ENCODE results near the gene PYCR2. TPM values are rescaled to one million over a fixed set of nuclear protein-coding genes. Genes with fewer than 3 reads are reported as not detected.

Gene PYCR2
- total and polyA plus RNA-seq, 10 of the 15 experiments (the other 5 are each of a cell fraction or from before 2014, with no cell fraction given) = 1.7 to 81.8 (median 54.9) TPM

- no peak overlapping the region for H3K4me2 ChIP-seq (ENCODE audit: control insufficient read depth, insufficient read depth)
- no peak overlapping the region for H3K27ac ChIP-seq (ENCODE audit: control insufficient read depth, insufficient read depth)
- no peak for ATAC-seq
- no peaks in the 10 kb centered on the region for H3K79me2 ChIP-seq (ENCODE audit: control insufficient read depth, insufficient read depth, low read length)
- no TSS peak for BruUV-seq (replicated peaks)
- 60% methylated on average over 5 of the region's 5 CpGs for WGBS (ENCODE audit: insufficient coverage, insufficient replicate concordance, low lambda C conversion rate, missing lambda C conversion rate)
- H3K27me3 ChIP-seq (replicated peaks in 1 of 2; ENCODE audit: control insufficient read depth in 2 of 2, insufficient read depth in 2 of 2, low read length in 1 of 2) = no peaks in the 10 kb centered on the region
- no peak for TF ChIP-seq POU2F2 (IDR thresholded peaks at IDR 0.05; ENCODE audit: borderline replicate concordance, low read depth, low read length)
- no peak for TF ChIP-seq ZBTB4 (CRISPR knock-in tag; IDR thresholded peaks at IDR 0.05)
- TF ChIP-seq IRF4 (IDR thresholded peaks at IDR 0.05; ENCODE audit: low read depth, low read length) = no peak
- no peak for TF ChIP-seq ZBTB33 (IDR thresholded peaks at IDR 0.05)
- no peak for TF ChIP-seq PRDM15 (CRISPR knock-in tag; IDR thresholded peaks at IDR 0.05)
- no peak for TF ChIP-seq ZNF24 (IDR thresholded peaks at IDR 0.05)
- TF ChIP-seq NKRF (conservative IDR thresholded peaks at IDR 0.05) = no peak
- TF ChIP-seq SP1 (IDR thresholded peaks at IDR 0.05; ENCODE audit: low read depth, low read length) = no peak
- no peak for TF ChIP-seq PAX5 (IDR thresholded peaks at IDR 0.05; ENCODE audit: borderline replicate concordance, low read depth, low read length)
- TF ChIP-seq SMAD5 (IDR thresholded peaks at IDR 0.05; ENCODE audit: low read depth) = no peak
- no peak for TF ChIP-seq JUND (IDR thresholded peaks at IDR 0.05; ENCODE audit: low read depth, low read length)
- TF ChIP-seq EZH2 (IDR thresholded peaks at IDR 0.05; ENCODE audit: borderline replicate concordance, control insufficient read depth, low read depth, low read length) = no peak
- in situ Hi-C loops (cut with MboI) = no loop called here
- H3K4me1 ChIP-seq (ENCODE audit: control insufficient read depth, insufficient read depth, low read length) = no peaks in the 10 kb centered on the region
- no peak overlapping the region for H3K4me3 ChIP-seq
- ChIA-PET POLR2A (no interaction called here), CTCF (interaction anchor here (0.9 to 1.4 kb wide), 3 partner anchors 19 to 453 kb away, joined by 3 to 7 read pairs (median 7); no protein-coding TSS in a partner anchor), RAD21 (ENCODE audit: unreplicated experiment) (no interaction called here), SMC1A (ENCODE audit: uncharacterized antibody, unreplicated experiment) (interaction anchor here (0.5 to 0.8 kb wide), 2 partner anchors 34 to 367 kb away, joined by 3 read pairs; no protein-coding TSS in a partner anchor)
- peak overlapping the region; percentile 41; the same call in 1 of the 2 replicates for H2AFZ ChIP-seq (ENCODE audit: control insufficient read depth, low read depth, low read length)
- H3K9me3 ChIP-seq (replicated peaks; ENCODE audit: control insufficient read depth, insufficient read depth, low read length) = no peaks in the 10 kb centered on the region
- no peaks in the 10 kb centered on the region for H4K20me1 ChIP-seq (ENCODE audit: control insufficient read depth, insufficient read depth)
- no peak overlapping the region for H3K9ac ChIP-seq (ENCODE audit: control insufficient read depth, insufficient read depth, low read length)
- intact Hi-C loops (cut with micrococcal nuclease; ENCODE audit: unreplicated experiment) = no loop called here
- no peak for DNase-seq (ENCODE audit: low read depth, low spot score)
- no peaks in the 10 kb centered on the region for H3K36me3 ChIP-seq (ENCODE audit: control insufficient read depth in 2 of 2, insufficient read depth in 2 of 2, low read length in 1 of 2)
- FAIRE-seq = no peak
These were observed 7.5 kb upstream of the PYCR2 start for GRCh38 chr1:225931270-225932136.
